OCI-LY7 (cell line): ENCODE measurements around the gene RNGTT.
"Not testable (repeated sequence)": the region's sequence is repeated elsewhere in the genome, so short reads cannot be mapped to it uniquely, and the experiment has no call there.

Source experiments
- CTCF ChIP-seq: fragments of 200-600 bp; sonication (generic); conservative IDR thresholded peaks from 2 replicates; pipeline ENCODE4 v1.5.1; 2014; ENCODE audit warnings: mild to moderate bottlenecking, antibody characterized with exemption, low read length, moderate library complexity, mixed read lengths
- EZH2phosphoT487 ChIP-seq: fragments of 200-600 bp; sonication (generic); IDR thresholded peaks from 2 replicates; pipeline ENCODE4 v1.6.1; 2018; ENCODE audit warnings: low read depth, borderline replicate concordance, mild to moderate bottlenecking, mixed run types, antibody characterized with exemption, low read length, moderate library complexity, mixed read lengths

DNA sequence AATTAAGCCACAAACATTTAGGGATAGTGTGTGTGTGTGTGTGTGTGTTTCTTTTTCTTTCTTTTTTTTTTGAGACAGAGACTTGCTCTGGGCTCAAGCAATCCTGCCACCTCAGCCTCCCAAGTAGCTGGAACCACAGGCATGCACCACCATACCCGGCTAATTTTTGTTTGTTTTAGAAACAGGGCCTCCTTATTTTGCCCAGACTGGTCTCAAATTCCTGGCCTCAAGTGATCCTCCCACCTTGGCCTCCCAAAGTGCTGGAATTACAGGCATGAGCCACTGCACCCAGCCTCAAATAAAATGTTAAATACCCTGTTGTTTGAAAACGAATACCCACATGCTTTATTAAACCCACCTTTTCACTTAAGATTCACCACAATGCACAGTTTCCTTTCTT is 195.3 kb downstream of the RNGTT start:
- TF ChIP-seq CTCF, EZH2phosphoT487: not testable (repeated sequence)
